ENCODE measurements around the gene KLHDC10.
"Not testable (repeated sequence)": the region's sequence is repeated elsewhere in the genome, so short reads cannot be mapped to it uniquely, and the experiment has no call there.

The KLHDC10 gene

GRCh38 chr7:130118294-130118693, 48.0 kb downstream of the KLHDC10 start:
- DNase-seq (ENCODE audit: low spot score), result no peak

GRCh38 chr7:130118801-130119200, 48.5 kb downstream of the KLHDC10 start:
- DNase-seq (ENCODE audit: low spot score), result no peak

GRCh38 chr7:130123501-130123900, 53.2 kb downstream of the KLHDC10 start:
- DNase-seq (ENCODE audit: low spot score), result no peak

- DNase-seq (ENCODE audit: low spot score), result no peak
These were observed 54.4 kb downstream of the KLHDC10 start for GRCh38 chr7:130124711-130125110.

GRCh38 chr7:130126840-130127239, 56.5 kb downstream of the KLHDC10 start:
- not testable (repeated sequence) for DNase-seq (ENCODE audit: low spot score)

- no peak for DNase-seq (ENCODE audit: low spot score)
These were observed 57.1 kb downstream of the KLHDC10 start for GRCh38 chr7:130127404-130127803.

- DNase-seq (ENCODE audit: low spot score), result no peak
These were observed 57.5 kb downstream of the KLHDC10 start for GRCh38 chr7:130127821-130128317.

GRCh38 chr7:130129011-130129411, 58.7 kb downstream of the KLHDC10 start:
- no peak for DNase-seq (ENCODE audit: low spot score)

GRCh38 chr7:130131191-130131834, 61.0 kb downstream of the KLHDC10 start:
- DNase-seq (ENCODE audit: low spot score), result no peak

- DNase-seq (ENCODE audit: low spot score), result no peak
These were observed 61.9 kb downstream of the KLHDC10 start for GRCh38 chr7:130131964-130132875.

GRCh38 chr7:130133029-130133782, 62.9 kb downstream of the KLHDC10 start:
- DNase-seq (ENCODE audit: low spot score), result no peak

- no peak for DNase-seq (ENCODE audit: low spot score)
These were observed 63.8 kb downstream of the KLHDC10 start for GRCh38 chr7:130134106-130134636.

- no peak for DNase-seq (ENCODE audit: low spot score)
These were observed 64.4 kb downstream of the KLHDC10 start for GRCh38 chr7:130134726-130135125.

GRCh38 chr7:130135208-130136205, 65.2 kb downstream of the KLHDC10 start:
- DNase-seq (ENCODE audit: low spot score), result peak; percentile 62

GRCh38 chr7:130136579-130137167, 66.3 kb downstream of the KLHDC10 start:
- DNase-seq (ENCODE audit: low spot score), result no peak

GRCh38 chr7:130137207-130137606, 66.9 kb downstream of the KLHDC10 start:
- no peak for DNase-seq (ENCODE audit: low spot score)

- no peak for DNase-seq (ENCODE audit: low spot score)
These were observed 69.0 kb downstream of the KLHDC10 start for GRCh38 chr7:130139193-130139960.

- no peak for DNase-seq (ENCODE audit: low spot score)
These were observed 70.3 kb downstream of the KLHDC10 start for GRCh38 chr7:130140551-130141160.
